Stomach (tissue), 4 donors: ENCODE results near the gene OR51T1.

Experiments
- CTCF ChIP-seq, 7 experiments: fragments of 450-650 bp in 4 of 7; fragments of 200-600 bp in 3 of 7; sonication (generic) in 3 of 7; IDR thresholded peaks; one replicate each; pipeline ENCODE4 v1.5.1; 2016 to 2019; ENCODE audit warnings: antibody characterized with exemption in 7 of 7, control low read depth in 2 of 7, mild to moderate bottlenecking in 1 of 7
- EP300 ChIP-seq: sonication (generic); formaldehyde crosslinking; IDR thresholded peaks from one replicate; pipeline ENCODE4 v1.6.1; 2017; ENCODE audit warnings: antibody characterized with exemption
- POLR2A ChIP-seq, 4 donors: fragments of 450-650 bp; IDR thresholded peaks; one replicate each; pipeline ENCODE4 v1.6.1; 2016; ENCODE audit warnings: antibody characterized with exemption in 4 of 4, control low read depth in 2 of 4, mild to moderate bottlenecking in 1 of 4, moderate library complexity in 1 of 4

GRCh38 chr11:4862447-4863236, 19.1 kb upstream of the OR51T1 start:
- TF ChIP-seq POLR2A (IDR thresholded peaks at IDR 0.05) (no peak), EP300 (no peak), CTCF (IDR thresholded peaks at IDR 0.05) (no peak)
